WTC11 (cell line): Measurements from ENCODE around the gene PLEKHM3.

Source experiments
- ETV6 ChIP-seq: sonication (generic); formaldehyde crosslinking; IDR thresholded peaks from 2 replicates; pipeline ENCODE4 v1.8.1; 2022; ENCODE audit warnings: mild to moderate bottlenecking, missing genetic modification reagents
- TF ChIP-seq, protein P1 (sequence below): fragments of 200-600 bp; IDR thresholded peaks from 2 replicates; pipeline ENCODE4 v1.8.0; 2022; ENCODE audit warnings: antibody characterized with exemption

DNA sequence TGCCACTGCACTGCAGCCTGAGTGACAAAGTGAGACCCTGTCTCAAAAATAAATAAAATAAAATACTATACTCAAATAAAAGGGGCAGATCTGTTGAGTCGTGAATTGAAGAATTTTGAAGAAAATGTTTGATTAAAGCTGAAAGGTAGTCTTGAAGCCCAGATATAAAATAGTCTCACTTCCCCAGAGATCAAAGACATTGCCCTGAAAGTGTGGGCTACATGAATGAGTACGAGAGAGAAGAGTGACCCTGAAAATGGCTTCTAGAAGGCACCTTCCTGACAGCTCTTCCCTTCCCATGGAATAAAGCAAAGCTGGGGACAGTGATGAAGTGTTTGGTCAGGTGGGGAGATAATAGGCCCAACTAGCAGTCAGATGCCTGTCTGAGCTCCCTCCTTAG, 241.8 kb downstream of the PLEKHM3 start:
- TF ChIP-seq, protein P1, sequence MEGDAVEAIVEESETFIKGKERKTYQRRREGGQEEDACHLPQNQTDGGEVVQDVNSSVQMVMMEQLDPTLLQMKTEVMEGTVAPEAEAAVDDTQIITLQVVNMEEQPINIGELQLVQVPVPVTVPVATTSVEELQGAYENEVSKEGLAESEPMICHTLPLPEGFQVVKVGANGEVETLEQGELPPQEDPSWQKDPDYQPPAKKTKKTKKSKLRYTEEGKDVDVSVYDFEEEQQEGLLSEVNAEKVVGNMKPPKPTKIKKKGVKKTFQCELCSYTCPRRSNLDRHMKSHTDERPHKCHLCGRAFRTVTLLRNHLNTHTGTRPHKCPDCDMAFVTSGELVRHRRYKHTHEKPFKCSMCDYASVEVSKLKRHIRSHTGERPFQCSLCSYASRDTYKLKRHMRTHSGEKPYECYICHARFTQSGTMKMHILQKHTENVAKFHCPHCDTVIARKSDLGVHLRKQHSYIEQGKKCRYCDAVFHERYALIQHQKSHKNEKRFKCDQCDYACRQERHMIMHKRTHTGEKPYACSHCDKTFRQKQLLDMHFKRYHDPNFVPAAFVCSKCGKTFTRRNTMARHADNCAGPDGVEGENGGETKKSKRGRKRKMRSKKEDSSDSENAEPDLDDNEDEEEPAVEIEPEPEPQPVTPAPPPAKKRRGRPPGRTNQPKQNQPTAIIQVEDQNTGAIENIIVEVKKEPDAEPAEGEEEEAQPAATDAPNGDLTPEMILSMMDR = no peak
- no peak for TF ChIP-seq ETV6
